Activated T-helper 1 cell treated with anti-CD3 and anti-CD28 coated beads, Interleukin-2, amount 50 U/mL, for 16 hours (primary cell): ENCODE results near the gene HIVEP1.
"Not testable (repeated sequence)": the region's sequence is repeated elsewhere in the genome, so short reads cannot be mapped to it uniquely, and the experiment has no call there.

Experiments used
- DNase-seq, 2 donors: peaks; one replicate each; pipeline ENCODE4 v3.0.0-alpha.2; 2020; ENCODE audit warnings: low read depth in 1 of 2, low spot score in 1 of 2

Gene HIVEP1

DNA sequence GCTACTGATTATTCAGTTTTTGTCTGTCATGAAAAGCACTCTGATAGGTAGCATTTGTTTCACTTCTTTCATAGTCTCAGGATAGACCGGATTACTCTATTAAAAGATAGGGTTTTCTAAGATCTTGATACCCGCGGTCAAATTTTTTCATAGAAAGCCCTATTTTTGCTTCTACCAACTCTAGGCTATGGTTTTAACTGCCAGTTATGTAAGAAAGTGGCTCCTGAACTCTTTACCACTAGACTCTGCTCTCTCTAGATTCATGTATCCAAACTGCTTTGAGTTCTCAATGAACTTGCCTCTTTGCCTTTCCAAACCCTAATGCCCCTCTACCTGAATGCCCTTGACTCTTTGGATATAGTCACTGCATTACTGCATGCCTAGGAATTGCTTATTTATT, 70.3 kb downstream of the HIVEP1 start:
- no peak for DNase-seq

DNA sequence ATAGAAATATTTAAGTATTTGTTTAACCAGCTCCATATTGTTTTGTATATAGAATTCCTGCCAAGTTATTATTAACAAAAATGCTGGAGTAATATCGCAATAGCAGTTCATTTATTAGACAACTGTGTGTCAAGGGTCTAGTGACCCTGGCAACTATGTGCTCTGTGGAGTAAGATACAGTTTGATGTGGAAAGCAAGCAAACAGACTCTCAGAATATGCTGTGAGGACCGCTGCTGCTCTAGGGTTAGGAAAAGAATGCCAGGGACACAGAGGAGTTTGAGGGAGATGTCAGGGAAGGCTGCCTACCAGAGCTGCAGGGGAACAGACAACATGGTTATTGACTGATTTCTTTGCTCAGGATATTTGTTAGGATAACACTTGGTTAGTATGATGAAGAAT, 71.2 kb downstream of the HIVEP1 start:
- DNase-seq, result no peak

DNA sequence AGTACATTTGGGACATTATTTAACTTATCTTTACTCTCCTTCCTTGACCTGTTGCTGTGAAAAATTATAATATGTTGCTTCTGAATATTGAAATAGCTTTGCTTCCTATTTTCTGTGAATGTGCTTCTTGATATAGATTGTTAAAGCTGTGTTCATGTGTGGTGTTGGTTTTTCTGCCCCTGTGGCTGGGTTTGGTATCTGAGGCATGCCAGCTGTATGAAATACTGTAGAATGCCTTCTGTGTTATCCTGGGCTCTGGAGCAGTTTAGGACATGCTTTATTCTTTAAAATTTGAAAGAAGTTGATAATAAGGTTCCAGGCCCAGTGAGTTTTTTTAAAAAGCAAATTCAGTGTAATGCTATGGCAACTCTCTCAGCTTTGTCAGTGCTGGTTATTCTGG, 71.7 kb downstream of the HIVEP1 start:
- DNase-seq, result no peak

DNA sequence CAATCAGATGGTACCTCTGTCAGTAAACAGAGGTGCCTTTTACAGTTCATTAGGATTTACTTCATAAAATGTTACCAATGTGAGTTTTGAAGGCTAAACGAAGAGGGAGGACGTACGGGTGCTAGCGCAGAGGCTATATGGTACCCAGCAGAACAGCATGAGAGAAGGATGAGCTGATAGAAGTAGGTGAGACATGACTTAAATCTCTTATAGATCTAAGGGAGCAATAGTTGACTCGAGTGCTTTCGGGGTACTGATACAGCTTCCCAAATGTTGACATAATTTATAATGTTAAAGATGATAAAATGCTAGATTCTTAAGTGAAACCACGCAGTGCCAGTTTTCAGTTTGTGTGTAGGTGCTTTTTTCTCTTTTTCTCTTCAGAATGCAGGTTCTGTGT, 72.6 kb downstream of the HIVEP1 start:
- no peak for DNase-seq

DNA sequence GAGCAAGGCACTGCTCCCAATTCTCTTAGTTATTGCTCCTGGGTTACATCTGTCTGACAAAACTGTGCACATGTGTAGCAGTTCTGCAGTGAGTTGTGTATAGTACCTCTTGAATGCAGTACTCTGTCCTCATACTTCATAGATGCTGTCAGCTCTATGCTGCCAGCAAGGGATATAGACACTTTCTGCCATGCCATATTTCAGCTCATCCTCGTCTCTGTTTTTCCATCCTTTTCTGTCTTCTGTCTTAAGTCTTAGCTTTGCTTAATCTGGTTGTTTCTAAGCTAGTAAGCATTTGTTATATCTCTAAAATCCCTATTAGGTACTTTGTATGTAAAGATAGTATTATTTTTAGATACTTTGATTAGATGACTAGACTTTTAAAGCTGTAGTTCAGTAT, 76.4 kb downstream of the HIVEP1 start:
- DNase-seq, result no peak

DNA sequence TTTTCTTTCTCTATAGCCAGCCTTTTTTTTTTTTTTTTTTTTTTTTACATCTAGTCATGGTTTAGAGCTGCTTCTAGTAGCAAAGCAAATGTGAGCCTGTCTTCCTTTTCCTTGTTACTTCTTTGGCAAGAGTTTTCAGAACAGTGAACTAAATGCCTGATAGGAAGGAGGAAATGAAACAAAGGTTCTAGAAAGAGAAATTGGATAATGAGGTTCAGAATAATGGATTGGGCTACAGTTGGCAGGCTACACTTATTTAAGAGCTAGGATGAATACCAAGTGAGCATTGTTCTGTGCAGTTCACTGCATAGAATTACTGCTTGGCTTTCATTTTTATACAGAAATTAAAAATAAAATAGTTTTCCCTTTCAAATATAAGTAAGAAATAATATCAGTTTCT, 78.6 kb downstream of the HIVEP1 start:
- no peak for DNase-seq

DNA sequence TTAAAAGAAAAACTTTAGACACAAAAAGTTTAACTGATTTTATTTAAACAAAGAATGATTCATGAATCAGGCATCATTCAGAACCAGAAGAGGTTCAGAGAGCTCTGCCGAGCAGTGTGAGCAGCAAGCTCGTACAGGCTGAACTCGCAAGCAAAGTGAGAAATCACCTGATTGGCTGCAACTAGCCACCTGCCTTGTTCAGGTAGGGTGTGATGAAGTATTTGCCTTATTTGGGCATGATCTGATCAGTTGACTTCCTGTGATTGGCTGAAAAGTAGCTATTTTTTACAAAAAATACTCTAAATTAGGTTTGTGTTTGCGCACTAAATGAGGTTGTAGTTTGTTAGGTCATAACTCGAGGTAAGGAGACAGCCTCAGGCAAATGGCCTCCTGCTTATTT, 80.7 kb downstream of the HIVEP1 start:
- DNase-seq, result no peak

DNA sequence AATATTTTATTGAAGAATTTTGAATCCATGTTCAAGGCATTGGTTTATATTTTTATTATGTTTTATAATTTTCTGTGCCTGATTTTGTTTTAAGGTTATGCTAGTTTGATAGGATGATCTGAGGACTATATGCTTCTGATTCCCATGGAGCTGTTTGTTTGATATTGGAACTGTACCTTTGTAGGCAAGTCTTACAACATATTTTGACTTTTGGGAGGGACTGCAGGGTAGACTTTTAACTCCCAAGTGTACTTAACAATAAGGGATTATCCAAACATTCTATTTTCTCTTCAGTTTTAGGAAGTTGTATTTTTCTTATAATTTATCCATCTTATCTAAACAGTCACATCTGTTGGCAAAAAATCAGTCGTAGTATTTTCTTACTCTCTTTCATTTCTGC, 82.6 kb downstream of the HIVEP1 start:
- DNase-seq, result no peak

DNA sequence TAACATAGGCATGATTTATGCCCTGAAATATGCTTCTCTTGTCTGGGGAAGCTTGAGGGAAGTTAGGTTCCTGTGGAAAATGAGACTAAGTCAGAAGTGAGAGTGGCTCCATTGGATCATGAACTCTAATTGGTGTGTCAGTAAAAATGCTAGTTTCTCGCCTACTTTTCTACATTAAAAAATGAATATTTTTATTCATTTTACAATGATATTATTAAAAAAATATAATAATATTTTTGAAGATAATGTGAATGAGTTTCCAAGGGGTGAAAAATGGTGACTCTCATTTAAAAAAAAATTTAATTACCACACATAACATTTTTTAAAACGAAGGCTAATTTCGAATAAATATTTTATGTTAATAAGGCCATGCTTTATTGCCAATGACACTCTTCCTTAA, 84.2 kb downstream of the HIVEP1 start:
- DNase-seq, result no peak

DNA sequence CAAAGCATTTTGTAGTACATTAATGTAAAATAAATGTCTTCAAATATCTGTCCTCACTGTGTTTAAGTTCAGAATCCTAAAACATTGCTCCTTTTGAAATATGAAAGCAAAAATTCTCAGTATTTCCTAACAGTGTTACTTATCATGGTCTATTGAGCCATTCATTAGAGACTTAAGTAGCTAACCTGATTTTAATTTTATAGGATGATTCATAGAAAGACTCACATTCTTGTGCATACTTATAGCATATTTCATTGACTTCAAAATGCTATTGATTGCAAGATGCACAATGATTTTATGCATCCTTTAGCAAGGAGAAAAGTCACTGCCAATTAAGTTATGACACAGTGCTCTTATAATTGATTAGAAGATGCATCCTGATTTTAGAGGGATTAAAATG, 85.7 kb downstream of the HIVEP1 start:
- no peak for DNase-seq

DNA sequence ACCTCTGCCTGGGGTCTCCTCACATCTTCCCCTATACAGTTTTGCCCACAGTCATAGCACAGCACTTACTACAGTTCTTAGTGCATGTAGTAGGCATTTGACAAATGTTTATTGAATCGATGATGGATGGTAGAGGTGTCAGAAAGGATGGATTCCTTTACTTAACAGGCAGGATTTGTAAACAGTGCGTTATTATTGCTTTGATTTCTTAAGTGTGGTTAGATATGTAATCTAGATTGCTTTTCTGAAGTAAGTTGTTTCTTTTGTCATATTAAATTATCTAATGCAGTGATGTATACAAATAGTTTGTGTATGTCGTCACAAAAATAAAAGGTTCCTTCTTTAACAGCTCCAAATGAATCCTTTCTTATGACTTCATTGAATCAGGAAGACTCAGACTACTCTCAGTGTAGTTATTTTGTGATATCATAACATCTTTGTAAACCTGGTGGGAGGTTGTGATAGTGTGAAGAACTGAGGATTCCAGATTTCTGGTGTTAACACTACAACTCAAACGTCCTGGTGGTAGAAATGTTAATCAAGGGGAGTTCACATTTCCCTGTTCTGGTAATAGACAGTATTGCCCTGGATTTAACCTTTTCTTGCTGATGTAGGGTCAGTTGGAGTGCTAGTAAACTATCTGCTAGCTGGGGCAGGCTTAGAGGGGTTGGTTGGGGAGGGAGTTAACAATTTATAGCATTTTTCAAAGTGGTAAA, 87.7 kb downstream of the HIVEP1 start:
- no peak for DNase-seq

DNA sequence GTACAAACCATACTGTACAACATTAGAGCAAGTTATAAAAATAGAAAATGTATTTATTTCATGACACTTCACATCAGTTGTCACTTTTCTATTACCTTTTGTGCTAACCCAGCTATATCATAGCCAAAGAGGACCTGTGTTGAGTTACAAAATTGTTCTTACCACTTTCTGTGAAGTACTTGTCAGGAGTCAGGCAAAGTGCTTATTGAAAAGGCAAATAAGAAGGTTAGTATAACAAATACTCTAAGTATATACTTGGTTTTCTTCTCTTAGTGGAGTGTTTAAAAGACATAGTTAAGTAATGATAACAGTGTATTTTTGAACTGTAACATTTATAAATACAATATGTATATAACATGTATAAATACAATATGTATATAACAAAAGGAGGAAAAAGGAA, 88.9 kb downstream of the HIVEP1 start:
- no peak for DNase-seq

DNA sequence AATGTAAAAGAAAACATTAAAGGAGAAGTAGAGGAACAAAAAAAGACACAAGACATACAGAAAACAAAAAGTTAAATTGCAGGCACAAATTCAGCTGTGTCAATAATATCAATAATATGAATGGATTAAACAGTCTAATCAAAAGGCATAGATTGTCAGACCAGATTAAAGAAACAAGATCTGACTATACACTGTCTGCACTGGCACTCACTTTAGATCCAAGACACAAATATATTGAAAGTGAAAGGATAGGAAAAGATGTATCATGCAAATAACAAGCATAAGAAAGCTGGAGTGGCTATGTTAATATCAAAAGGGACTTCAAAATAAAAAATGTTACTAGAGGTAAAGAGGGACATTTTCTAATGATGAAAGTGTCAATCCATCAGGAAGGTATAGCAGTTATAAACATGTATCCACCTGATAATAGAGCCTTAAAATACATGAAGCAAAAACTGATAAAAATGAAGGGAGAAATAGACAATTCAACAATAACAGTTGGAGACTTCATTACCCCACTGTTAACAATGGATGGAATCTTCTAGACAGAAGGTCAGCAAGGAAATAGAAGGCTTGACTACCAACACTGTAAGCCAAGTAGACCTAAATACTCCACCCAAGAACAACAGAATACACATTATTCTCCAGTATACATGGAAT, 89.7 kb downstream of the HIVEP1 start:
- DNase-seq, result no peak

DNA sequence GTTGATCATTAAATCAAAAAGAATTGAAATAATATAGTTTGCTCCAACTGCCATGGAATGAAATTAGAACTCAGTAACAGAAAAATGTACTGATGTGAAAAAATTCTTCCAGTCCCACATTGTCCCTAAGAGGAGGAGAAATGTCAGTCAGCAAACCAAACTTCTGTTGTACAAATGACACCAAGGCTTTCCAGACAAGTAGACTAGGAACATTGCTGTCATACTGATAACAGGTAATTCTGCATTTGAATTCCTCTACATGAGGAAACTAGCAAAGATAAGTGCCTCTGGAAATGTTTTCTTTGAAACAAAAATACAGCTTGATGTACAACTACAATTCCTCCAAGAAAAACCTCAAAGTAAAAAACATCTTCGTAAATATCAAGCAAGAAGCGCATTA, 90.2 kb downstream of the HIVEP1 start:
- DNase-seq, result no peak

DNA sequence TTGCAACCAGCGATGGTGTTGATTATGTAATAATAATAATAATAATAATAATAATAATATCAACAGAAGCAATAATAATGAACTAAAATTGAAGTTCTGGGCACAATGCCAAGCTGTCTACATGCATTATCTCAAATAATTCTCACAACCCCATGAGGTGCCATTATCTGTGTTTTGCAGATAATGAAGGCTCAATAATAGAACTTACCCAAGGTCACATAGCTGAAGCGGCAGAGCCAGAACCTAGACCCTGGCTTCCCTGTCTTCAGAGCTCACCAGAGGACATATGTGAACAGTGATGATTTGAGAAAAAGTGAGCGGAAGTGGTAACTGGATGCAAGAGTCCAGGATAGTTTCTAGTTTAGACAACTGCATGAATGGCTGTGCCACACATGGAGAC, 91.0 kb downstream of the HIVEP1 start:
- DNase-seq, result no peak

DNA sequence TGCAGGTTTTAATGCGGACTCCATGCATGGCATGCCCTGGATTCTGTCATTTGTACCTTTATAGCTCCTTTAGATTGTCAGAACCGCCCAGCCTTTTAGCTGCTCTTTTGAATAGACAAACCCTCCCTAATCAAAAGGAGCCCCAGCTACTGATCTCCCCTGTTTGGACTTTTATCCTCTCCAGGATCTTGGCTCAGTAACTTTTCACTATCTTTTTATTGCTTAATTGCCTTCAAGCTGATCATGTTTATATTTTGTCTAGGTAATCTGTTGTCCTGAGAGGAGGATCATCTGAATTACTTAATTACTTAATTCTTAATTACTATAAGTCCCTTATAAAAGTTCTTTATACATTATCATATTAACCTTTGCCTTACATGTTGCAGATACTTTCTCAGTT, 93.2 kb downstream of the HIVEP1 start:
- no peak for DNase-seq

DNA sequence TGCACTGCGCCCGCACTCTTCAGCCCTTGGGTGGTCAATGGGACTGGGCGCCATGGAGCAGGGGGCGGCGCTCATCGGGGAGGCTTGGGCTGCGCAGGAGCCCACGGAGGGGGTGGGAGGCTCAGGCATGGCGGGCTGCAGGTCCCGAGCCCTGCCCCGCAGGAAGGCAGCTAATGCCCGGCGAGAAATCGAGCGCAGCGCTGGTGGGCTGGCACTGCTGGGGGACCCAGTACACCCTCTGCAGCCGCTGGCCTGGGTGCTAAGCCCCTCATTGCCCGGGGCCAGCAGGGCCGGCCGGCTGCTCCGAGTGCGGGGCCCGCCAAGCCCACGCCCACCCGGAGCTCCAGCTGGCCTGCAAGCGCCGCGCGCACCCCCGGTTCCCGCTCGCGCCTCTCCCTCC, 96.3 kb downstream of the HIVEP1 start:
- not testable (repeated sequence) for DNase-seq

DNA sequence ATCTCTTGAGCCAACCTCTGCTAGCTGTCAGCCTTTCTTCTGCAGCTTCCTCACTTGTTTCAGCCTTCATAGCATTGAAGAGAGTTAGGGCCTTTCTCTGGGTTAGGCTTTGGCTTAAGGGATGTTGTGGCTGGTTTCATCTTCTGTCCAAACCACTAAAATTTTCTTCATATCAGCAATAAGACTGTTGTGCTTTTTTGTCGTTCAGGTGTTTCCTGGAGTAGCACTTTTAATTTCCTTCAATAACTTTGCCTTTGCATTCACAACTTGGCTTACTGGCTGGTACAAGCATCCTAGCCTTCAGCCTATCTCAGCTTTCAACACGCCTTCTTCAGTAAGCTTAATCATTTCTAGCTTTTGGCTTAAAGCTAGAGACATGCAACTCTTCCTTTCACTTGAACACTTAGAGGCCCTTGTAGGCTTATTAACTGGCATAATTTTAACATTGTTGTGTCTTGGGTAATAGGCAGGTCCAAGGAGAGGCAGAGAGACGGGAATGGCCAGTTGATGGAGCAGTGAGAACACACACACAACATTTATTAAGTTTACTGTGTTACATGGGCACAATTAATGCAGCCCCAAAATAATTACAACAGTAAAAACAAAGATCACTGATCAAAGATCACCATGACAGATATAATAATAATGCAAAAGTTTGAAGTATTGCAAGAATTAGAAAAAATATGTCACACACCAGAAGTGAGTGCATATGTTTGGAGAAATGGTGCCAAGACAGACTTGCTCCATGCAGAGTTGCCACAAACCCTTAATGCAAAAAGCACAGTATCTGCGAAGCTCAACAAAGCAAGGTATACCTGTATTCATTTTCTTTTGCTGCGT, 98.6 kb downstream of the HIVEP1 start:
- DNase-seq, result no peak

DNA sequence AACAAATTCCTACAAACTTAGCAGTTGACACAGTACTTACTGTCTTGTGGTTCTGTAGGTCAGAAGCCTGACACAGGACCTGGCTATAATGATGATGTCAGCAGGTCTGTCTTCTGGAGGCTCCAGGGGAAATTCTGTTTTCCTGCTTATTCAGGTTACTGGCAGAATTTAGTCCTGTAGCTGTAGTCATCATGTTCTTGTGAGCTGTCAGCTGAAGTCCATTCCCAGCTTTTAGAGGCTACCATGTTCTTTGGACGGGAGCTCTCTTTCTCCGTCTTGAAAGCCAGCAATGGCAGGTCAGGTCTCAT, 99.2 kb downstream of the HIVEP1 start:
- DNase-seq, result no peak

DNA sequence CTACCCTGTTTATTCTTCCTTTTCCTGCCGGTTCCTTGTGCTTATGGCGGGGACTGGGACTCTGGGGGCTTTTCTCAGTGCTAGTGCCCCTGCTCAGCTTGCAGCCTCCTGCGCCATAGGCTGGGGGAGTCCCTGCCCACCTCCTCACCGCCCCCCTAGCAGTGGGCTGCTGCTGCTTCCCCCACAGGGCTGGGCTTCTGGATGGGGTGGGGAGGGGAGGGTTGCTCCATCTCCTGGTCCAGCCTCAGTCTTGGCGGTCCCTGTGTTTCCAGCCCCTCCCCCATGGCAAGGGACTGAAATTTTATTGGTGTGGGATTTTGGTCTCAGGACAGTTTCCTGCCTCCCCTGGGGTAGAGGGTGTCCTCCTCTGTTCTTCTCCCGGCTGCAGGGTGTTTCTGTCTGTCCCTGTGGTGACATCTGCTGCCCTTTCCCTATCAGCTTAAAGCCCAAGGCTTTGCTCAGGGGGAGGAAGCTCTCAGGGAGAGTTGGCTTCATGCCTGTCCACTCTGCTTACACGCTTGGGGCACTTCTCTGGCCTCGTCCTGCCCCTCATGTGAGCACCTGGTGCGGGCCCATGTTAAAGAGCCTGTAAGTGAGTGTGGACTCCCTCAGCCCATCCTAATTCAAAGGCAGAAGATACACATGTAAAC, 100.6 kb downstream of the HIVEP1 start:
- DNase-seq, result no peak

DNA sequence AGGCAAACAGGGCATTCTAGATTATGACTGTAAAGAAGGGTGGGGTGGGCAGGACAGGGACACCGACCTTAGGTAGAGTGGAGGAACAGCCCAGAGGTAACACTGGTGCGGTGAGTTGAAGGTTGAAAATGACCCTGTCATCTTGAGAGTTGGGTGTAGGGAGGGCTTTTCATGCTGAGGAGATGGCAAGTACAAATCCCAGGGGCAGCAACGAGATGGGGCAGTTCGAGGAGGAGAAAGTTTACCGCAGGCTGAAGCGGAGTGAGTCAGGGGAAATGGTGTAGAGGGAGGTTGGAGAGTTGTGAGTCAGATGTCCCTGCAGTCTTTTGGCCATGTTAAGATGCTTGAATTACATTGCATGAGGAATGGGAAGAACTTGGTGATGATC, 101.1 kb downstream of the HIVEP1 start:
- no peak for DNase-seq

DNA sequence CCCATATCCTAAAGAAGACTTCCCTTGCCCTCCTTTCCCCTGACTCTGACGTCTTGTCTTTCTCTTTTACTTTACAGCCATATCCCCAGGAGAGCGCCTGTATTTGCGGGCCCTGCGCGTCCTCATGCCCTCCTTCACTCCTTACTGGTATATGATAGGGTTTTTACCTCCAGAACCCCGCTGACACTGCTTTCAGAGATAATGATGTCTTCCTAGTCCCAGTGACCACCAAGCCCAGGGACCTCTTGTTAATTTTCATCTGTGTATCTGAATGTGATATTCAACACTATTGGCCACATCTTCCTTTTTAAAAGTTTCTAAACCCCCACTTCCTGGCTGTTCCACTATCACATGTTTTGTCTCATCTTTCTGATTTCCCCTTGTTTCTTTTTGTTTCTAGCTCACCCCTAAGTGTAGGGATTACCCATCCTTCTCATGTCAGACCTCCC, 102.0 kb downstream of the HIVEP1 start:
- no peak for DNase-seq
